Neural progenitor cell (in vitro differentiated cells): Measurements from ENCODE around the gene LINC00237. TPM values are rescaled to one million over a fixed set of nuclear protein-coding genes. Genes with fewer than 3 reads are reported as not detected.
A peak's percentile ranks its signal among the peaks of the same experiment; 100 is the strongest.

Source experiments
- DNase-seq: peaks from one replicate; pipeline ENCODE4 v3.0.0-alpha.2; 2016; ENCODE audit warnings: low spot score
- H2AFZ ChIP-seq: fragments of 200-600 bp; sonication (generic); replicated peaks from 2 replicates; pipeline ENCODE4 v1.6.1; 2016; ENCODE audit warnings: antibody characterized with exemption
- H3F3A ChIP-seq: fragments of 200-600 bp; sonication (generic); 2 replicates; pipeline ENCODE4 v1.6.1; 2016; ENCODE audit warnings: antibody characterized with exemption, low read depth
- H3K27ac ChIP-seq: fragments of 200-600 bp; sonication (generic); 2 replicates; pipeline ENCODE4 v1.5.1; 2016; ENCODE audit warnings: mild to moderate bottlenecking
- H3K27me3 ChIP-seq: fragments of 200-600 bp; sonication (generic); 2 replicates; pipeline ENCODE4 v1.6.1; 2016; ENCODE audit warnings: mild to moderate bottlenecking, moderate library complexity
- H3K36me3 ChIP-seq: fragments of 200-600 bp; sonication (generic); 2 replicates; pipeline ENCODE4 v1.5.1; 2016
- H3K4me1 ChIP-seq: fragments of 200-600 bp; sonication (generic); 2 replicates; pipeline ENCODE4 v1.6.1; 2016; ENCODE audit warnings: mixed run types
- H3K4me2 ChIP-seq: fragments of 200-600 bp; sonication (generic); 2 replicates; pipeline ENCODE4 v1.6.1; 2016
- H3K4me3 ChIP-seq: fragments of 200-600 bp; sonication (generic); 2 replicates; pipeline ENCODE4 v1.5.1; 2016
- H3K79me2 ChIP-seq: fragments of 200-600 bp; sonication (generic); 2 replicates; pipeline ENCODE4 v1.6.1; 2016; ENCODE audit warnings: low read depth
- H3K9ac ChIP-seq: fragments of 200-600 bp; sonication (generic); 2 replicates; pipeline ENCODE4 v1.6.1; 2016
- H3K9me3 ChIP-seq: fragments of 200-600 bp; sonication (generic); 2 replicates; pipeline ENCODE4 v1.5.1; 2016; ENCODE audit warnings: low read depth
- H4K20me1 ChIP-seq: fragments of 200-600 bp; sonication (generic); 2 replicates; pipeline ENCODE4 v1.6.1; 2016; ENCODE audit warnings: low read depth
- H3K27ac Mint-ChIP-seq: 3 replicates; pipeline ENCODE4 v1.8.0; 2021; ENCODE audit warnings: mixed read lengths
- H3K27me3 Mint-ChIP-seq: 2 replicates; pipeline ENCODE4 v1.8.0; 2022; ENCODE audit warnings: low read depth, mild to moderate bottlenecking, inconsistent platforms, moderate library complexity, mixed read lengths; ENCODE audit not compliant: insufficient read depth
- H3K36me3 Mint-ChIP-seq: 3 replicates; pipeline ENCODE4 v1.8.0; 2021; ENCODE audit warnings: mixed read lengths
- H3K4me1 Mint-ChIP-seq: 3 replicates; pipeline ENCODE4 v1.8.0; 2021; ENCODE audit warnings: mixed read lengths
- H3K4me3 Mint-ChIP-seq: 3 replicates; pipeline ENCODE4 v1.8.0; 2021; ENCODE audit warnings: mild to moderate bottlenecking, moderate library complexity, mixed read lengths
- H3K9me3 Mint-ChIP-seq: 3 replicates; pipeline ENCODE4 v1.8.0; 2020; ENCODE audit warnings: mixed read lengths
- CTCF ChIP-seq: fragments of 200-600 bp; sonication (generic); IDR thresholded peaks from 2 replicates; pipeline ENCODE4 v1.5.1; 2017; ENCODE audit warnings: antibody characterized with exemption, mild to moderate bottlenecking
- EZH2 ChIP-seq: fragments of 200-600 bp; sonication (generic); IDR thresholded peaks from 2 replicates; pipeline ENCODE4 v1.6.1; 2017; ENCODE audit warnings: antibody characterized with exemption, mild to moderate bottlenecking, moderate library complexity
- EZH2phosphoT487 ChIP-seq: fragments of 200-600 bp; sonication (generic); IDR thresholded peaks from 2 replicates; pipeline ENCODE4 v1.6.1; 2017; ENCODE audit warnings: antibody characterized with exemption
- total RNA-seq: library from RNA; depleted of rRNA; stranded (reverse); fragments of >200 nt; gene quantifications from 2 replicates; pipeline ENCODE4 v1.2.3, GENCODE V29; 2015; ENCODE audit warnings: low replicate concordance

Gene LINC00237
- total RNA-seq, 1 donor from 2014 or later: not detected

- peaks cover 19% of the 10 kb centered on the region for H3K4me1 Mint-ChIP-seq
- Histone ChIP-seq H3K27me3 (no peaks in the 10 kb centered on the region), H3K4me2 (peak overlapping the region; percentile 72), H3K9ac (no peak overlapping the region), H3K36me3 (no peaks in the 10 kb centered on the region), H4K20me1 (no peaks in the 10 kb centered on the region), H3K4me3 (no peak overlapping the region), H2AFZ (peak overlapping the region; percentile 95), H3K79me2 (no peaks in the 10 kb centered on the region), H3F3A (peaks cover 13% of the 10 kb centered on the region), H3K27ac (no peak overlapping the region), H3K9me3 (no peaks in the 10 kb centered on the region), H3K4me1 (peaks cover 17% of the 10 kb centered on the region)
- H3K27me3 Mint-ChIP-seq: peaks cover 8% of the 10 kb centered on the region
- peaks cover 2% of the 10 kb centered on the region for H3K9me3 Mint-ChIP-seq
- DNase-seq: peak; percentile 54
- peak overlapping the region; percentile 69 for H3K4me3 Mint-ChIP-seq
- no peaks in the 10 kb centered on the region for H3K36me3 Mint-ChIP-seq
- TF ChIP-seq CTCF (peak; percentile 31), EZH2 (no peak)
- H3K27ac Mint-ChIP-seq: peak overlapping the region; percentile 47
Observed at GRCh38 chr20:21053002-21053762, 53.0 kb downstream of the LINC00237 start.

DNA sequence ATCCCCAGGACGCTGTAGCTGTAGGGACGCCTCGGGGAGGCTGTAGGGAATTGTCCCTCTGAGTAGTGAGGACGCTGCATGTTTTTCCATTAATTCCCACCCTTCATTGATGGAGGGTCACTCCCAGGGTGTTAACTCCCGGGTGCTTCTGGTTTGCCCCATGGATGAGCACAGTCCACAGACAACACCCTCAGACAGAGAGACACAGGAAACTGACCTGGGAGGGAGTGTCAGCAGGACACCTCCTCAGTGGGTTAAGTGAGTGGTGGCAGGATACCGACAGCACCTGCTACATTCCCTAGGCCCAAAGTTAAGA is 53.5 kb downstream of the LINC00237 start:
- no peaks in the 10 kb centered on the region for H4K20me1 ChIP-seq
- TF ChIP-seq EZH2phosphoT487 (no peak), CTCF (no peak), EZH2 (no peak)
- H3F3A ChIP-seq: peaks cover 13% of the 10 kb centered on the region
- no peaks in the 10 kb centered on the region for H3K36me3 ChIP-seq
- Mint-ChIP-seq H3K27ac (no peak overlapping the region), H3K9me3 (peaks cover 2% of the 10 kb centered on the region), H3K36me3 (no peaks in the 10 kb centered on the region), H3K4me1 (peaks cover 19% of the 10 kb centered on the region), H3K4me3 (no peak overlapping the region), H3K27me3 (peaks cover 7% of the 10 kb centered on the region)
- peak overlapping the region; percentile 95 for H2AFZ ChIP-seq
- no peak overlapping the region for H3K27ac ChIP-seq
- no peaks in the 10 kb centered on the region for H3K9me3 ChIP-seq
- H3K27me3 ChIP-seq: no peaks in the 10 kb centered on the region
- no peak for DNase-seq
- H3K79me2 ChIP-seq: no peaks in the 10 kb centered on the region
- H3K4me1 ChIP-seq: peaks cover 17% of the 10 kb centered on the region
- no peak overlapping the region for H3K4me3 ChIP-seq
- H3K9ac ChIP-seq: no peak overlapping the region
- peak overlapping the region; percentile 72 for H3K4me2 ChIP-seq

DNA sequence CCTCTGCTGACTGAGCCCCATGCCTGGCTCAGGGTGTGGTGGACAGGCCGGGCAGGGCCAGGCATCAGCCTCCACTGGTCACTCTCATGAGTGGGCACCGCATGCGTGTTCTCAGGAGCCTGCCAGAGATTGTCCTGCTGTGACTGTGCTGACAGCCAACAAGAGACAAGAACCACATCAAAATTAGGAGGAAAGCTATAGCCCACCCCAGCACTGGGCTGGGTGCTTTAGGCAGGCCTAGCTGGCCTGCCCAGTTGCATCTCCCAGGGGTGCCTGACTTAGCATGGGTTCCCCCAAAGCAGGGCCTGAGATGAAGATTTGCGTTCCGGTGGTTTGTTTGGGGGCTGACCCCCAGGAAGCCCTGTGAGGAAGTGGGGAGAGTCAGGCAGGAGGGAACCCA is 53.9 kb downstream of the LINC00237 start:
- TF ChIP-seq EZH2: no peak
- no peak for TF ChIP-seq CTCF
- TF ChIP-seq EZH2phosphoT487: no peak
- no peak overlapping the region for H2AFZ ChIP-seq
- H3K4me2 ChIP-seq: no peak overlapping the region
- no peak overlapping the region for H3K9ac ChIP-seq
- no peaks in the 10 kb centered on the region for H3K79me2 ChIP-seq
- peaks cover 17% of the 10 kb centered on the region for H3K4me1 ChIP-seq
- Mint-ChIP-seq H3K36me3 (no peaks in the 10 kb centered on the region), H3K4me3 (no peak overlapping the region), H3K9me3 (peaks cover 2% of the 10 kb centered on the region), H3K4me1 (peaks cover 19% of the 10 kb centered on the region), H3K27me3 (peaks cover 7% of the 10 kb centered on the region), H3K27ac (no peak overlapping the region)
- no peaks in the 10 kb centered on the region for H3K27me3 ChIP-seq
- DNase-seq: no peak
- H3K4me3 ChIP-seq: no peak overlapping the region
- H3K9me3 ChIP-seq: no peaks in the 10 kb centered on the region
- H3K36me3 ChIP-seq: no peaks in the 10 kb centered on the region
- H3K27ac ChIP-seq: no peak overlapping the region
- H4K20me1 ChIP-seq: no peaks in the 10 kb centered on the region
- peaks cover 13% of the 10 kb centered on the region for H3F3A ChIP-seq
